Epithelial cell of proximal tubule (primary cell): ENCODE results near the gene EFCAB6. TPM values are rescaled to one million over a fixed set of nuclear protein-coding genes. Genes with fewer than 3 reads are reported as not detected.

Experiments
- DNase-seq: peaks from one replicate; pipeline ENCODE4 v3.0.0-alpha.2; 2011; ENCODE audit warnings: low read depth
- H3K4me3 ChIP-seq: 2 replicates; pipeline ENCODE4 v1.5.1; 2011; ENCODE audit warnings: low read depth, mild to moderate bottlenecking, low read length
- CTCF ChIP-seq: conservative IDR thresholded peaks from 2 replicates; pipeline ENCODE4 v1.5.1; 2012; ENCODE audit warnings: low read depth, mild to moderate bottlenecking, low read length
- total RNA-seq: library from RNA; depleted of rRNA; stranded (reverse); fragments of >200 nt; gene quantifications from 2 replicates; pipeline ENCODE4 v1.2.3, GENCODE V29; 2015

Gene EFCAB6
- total RNA-seq, 1 donor from 2014 or later, result 0.23 TPM

DNA sequence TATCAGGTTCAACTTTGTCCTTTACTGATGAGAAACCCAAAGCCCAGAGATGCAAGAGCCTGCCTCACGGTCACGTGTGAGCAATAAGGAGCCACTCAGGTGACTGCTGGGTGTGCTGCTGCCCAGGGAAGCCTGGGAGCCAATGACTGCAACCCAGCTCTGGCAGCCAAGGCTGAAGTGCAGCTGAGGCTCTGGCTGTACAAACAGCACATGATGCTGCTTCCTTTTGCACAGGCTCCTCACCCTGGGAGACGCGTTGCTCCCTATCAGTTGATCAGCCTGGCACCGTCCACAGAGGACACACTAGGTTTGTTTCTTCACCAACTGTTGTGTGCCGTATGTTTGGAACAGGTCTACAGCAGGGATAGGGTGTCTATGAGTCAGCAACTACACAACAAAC, 168.7 kb downstream of the EFCAB6 start:
- no peak for DNase-seq
- no peak overlapping the region for H3K4me3 ChIP-seq
- TF ChIP-seq CTCF, result no peak

GRCh38 chr22:43642319-43643206, 169.5 kb downstream of the EFCAB6 start:
- H3K4me3 ChIP-seq, result no peak overlapping the region
- DNase-seq, result no peak
- TF ChIP-seq CTCF, result no peak

- no peak overlapping the region for H3K4me3 ChIP-seq
- TF ChIP-seq CTCF, result no peak
- no peak for DNase-seq
Observed at GRCh38 chr22:43639228-43639948, 172.7 kb downstream of the EFCAB6 start.

- no peak for DNase-seq
- H3K4me3 ChIP-seq, result no peak overlapping the region
- no peak for TF ChIP-seq CTCF
Observed at GRCh38 chr22:43637275-43638260, 174.5 kb downstream of the EFCAB6 start.

DNA sequence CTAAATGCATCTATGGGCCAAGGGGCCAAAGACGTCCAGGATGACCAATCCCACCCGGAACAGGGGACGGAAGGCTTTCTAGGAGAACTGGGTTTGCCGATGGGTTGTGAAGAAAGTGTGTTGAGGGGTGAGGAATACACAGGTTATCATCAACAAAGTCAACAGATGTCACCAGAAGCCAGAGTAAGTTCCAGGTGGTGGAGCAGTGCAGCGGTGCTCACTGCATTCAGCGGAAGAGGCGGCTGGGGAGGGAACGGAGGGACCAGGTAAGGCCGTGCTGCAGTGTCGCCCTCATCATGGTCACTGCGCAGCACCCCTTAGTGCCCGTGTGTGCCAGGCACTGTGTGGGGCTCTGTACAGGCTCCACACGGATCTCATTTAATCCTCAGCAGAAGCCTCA, 176.0 kb downstream of the EFCAB6 start:
- H3K4me3 ChIP-seq, result no peak overlapping the region
- no peak for TF ChIP-seq CTCF

DNA sequence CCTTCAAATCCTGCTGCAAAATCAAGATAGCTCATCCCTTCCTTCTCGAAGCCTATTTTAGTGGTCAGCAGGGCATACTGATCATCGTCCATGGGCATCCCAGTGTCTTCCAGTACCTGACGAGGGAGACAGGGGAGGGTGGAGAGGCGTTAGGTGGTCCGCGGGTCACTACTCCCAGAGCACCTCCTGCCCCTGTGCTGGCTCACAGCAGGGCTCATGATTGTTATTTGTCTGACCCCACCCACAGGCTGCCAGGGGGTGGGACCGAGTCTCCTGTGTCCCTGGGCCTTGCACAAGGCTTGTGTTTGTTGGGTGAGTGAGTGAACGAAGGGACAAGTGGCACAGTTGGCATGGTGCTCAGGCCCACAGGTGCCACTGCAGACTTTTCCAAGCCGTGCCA, 177.0 kb downstream of the EFCAB6 start:
- no peak for TF ChIP-seq CTCF
- no peak overlapping the region for H3K4me3 ChIP-seq
- DNase-seq, result no peak

More for the DNA sequence above, 176.0 kb downstream of the EFCAB6 start:
- DNase-seq, result no peak
